ENCODE results near the gene PROS1.
"Not testable (repeated sequence)": the region's sequence is repeated elsewhere in the genome, so short reads cannot be mapped to it uniquely, and the experiment has no call there.

PROS1 gene

GRCh38 chr3:93969443-93969842 lies 4.3 kb downstream of the PROS1 start:
- DNase-seq (ENCODE audit: low read depth): no peak

- not testable (repeated sequence) for DNase-seq (ENCODE audit: low read depth)
These were observed 8.6 kb downstream of the PROS1 start for GRCh38 chr3:93965106-93965505.

GRCh38 chr3:93962798-93963197 lies 10.9 kb downstream of the PROS1 start:
- no peak for DNase-seq (ENCODE audit: low read depth)

GRCh38 chr3:93961489-93961888 lies 12.2 kb downstream of the PROS1 start:
- no peak for DNase-seq (ENCODE audit: low read depth)

GRCh38 chr3:93961026-93961425 lies 12.7 kb downstream of the PROS1 start:
- DNase-seq (ENCODE audit: low read depth): no peak

GRCh38 chr3:93949958-93950357 lies 23.7 kb downstream of the PROS1 start:
- DNase-seq (ENCODE audit: low read depth): not testable (repeated sequence)

- not testable (repeated sequence) for DNase-seq (ENCODE audit: low read depth)
These were observed 36.2 kb downstream of the PROS1 start for GRCh38 chr3:93937485-93937884.

GRCh38 chr3:93936549-93936948 lies 37.1 kb downstream of the PROS1 start:
- no peak for DNase-seq (ENCODE audit: low read depth)

GRCh38 chr3:93934366-93935046 lies 39.2 kb downstream of the PROS1 start:
- no peak for DNase-seq (ENCODE audit: low read depth)

GRCh38 chr3:93931597-93932229 lies 42.0 kb downstream of the PROS1 start:
- no peak for DNase-seq (ENCODE audit: low read depth)

- no peak for DNase-seq (ENCODE audit: low read depth)
These were observed 43.7 kb downstream of the PROS1 start for GRCh38 chr3:93930041-93930440.

- DNase-seq (ENCODE audit: low read depth): no peak
These were observed 46.9 kb downstream of the PROS1 start for GRCh38 chr3:93926789-93927188.

- no peak for DNase-seq (ENCODE audit: low read depth)
These were observed 49.2 kb downstream of the PROS1 start for GRCh38 chr3:93924491-93924890.

GRCh38 chr3:93923006-93923405 lies 50.7 kb downstream of the PROS1 start:
- DNase-seq (ENCODE audit: low read depth): no peak

- DNase-seq (ENCODE audit: low read depth): not testable (repeated sequence)
These were observed 56.1 kb downstream of the PROS1 start for GRCh38 chr3:93917546-93918029.

- DNase-seq (ENCODE audit: low read depth): not testable (repeated sequence)
These were observed 60.1 kb downstream of the PROS1 start for GRCh38 chr3:93913623-93914022.

- no peak for DNase-seq (ENCODE audit: low read depth)
These were observed 62.5 kb downstream of the PROS1 start for GRCh38 chr3:93911206-93911605.

GRCh38 chr3:93910097-93910496 lies 63.6 kb downstream of the PROS1 start:
- DNase-seq (ENCODE audit: low read depth): no peak

GRCh38 chr3:93907132-93907531 lies 66.6 kb downstream of the PROS1 start:
- no peak for DNase-seq (ENCODE audit: low read depth)

GRCh38 chr3:93906245-93906644 lies 67.5 kb downstream of the PROS1 start:
- DNase-seq (ENCODE audit: low read depth): no peak

- DNase-seq (ENCODE audit: low read depth): no peak
These were observed 69.1 kb downstream of the PROS1 start for GRCh38 chr3:93904568-93904967.

- DNase-seq (ENCODE audit: low read depth): not testable (repeated sequence)
These were observed 95.3 kb downstream of the PROS1 start for GRCh38 chr3:93878250-93879017.

- not testable (repeated sequence) for DNase-seq (ENCODE audit: low read depth)
These were observed 96.3 kb downstream of the PROS1 start for GRCh38 chr3:93877427-93877826.
